ENCODE measurements around the gene NCCRP1.

Gene NCCRP1

GRCh38 chr19:39181500-39182173 is 15.1 kb upstream of the NCCRP1 start:
- no peak for DNase-seq

- no peak for DNase-seq
Measured at GRCh38 chr19:39182174-39182505, 14.6 kb upstream of the NCCRP1 start.

DNA sequence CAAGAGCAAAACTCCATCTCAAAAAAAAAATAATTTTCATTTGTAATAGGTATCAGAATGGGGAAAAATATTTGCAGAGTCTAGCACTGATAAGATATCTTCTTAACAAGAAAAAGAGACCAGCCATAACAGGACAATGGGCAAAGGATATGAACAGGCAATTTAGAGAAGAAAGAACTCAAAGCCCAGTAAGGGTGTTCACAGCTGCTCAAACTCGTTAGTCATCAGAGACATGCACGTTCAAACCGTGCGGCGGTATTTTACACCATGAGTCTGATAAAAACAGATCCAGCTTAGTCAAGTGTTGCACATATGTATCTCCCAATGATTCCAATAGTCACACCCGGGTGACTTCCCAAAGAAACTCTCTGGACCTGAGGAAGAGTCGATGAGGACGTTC is 13.7 kb upstream of the NCCRP1 start:
- no peak for DNase-seq

DNA sequence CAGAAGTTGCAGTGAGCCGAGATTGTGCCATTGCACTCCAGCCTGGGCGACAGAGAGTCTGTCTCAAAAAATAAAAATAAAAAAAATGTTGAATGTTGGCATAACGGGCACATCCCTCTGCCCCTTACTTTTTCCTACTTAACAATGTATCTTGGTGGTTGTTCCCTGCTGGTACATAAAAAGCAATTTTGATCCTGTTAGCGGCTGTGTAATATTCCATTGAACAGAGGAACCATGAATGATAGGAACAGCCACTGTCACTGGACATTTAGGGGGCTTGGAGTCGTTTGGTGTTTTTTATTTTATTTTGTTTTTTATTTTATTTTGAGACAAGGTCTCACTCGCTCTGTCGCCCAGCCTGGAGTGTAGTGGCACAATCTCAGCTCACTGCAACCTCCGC is 10.4 kb upstream of the NCCRP1 start:
- no peak for DNase-seq

GRCh38 chr19:39187552-39187943 is 9.2 kb upstream of the NCCRP1 start:
- no peak for DNase-seq

- no peak for DNase-seq
Measured at GRCh38 chr19:39188960-39189359, 7.8 kb upstream of the NCCRP1 start.

DNA sequence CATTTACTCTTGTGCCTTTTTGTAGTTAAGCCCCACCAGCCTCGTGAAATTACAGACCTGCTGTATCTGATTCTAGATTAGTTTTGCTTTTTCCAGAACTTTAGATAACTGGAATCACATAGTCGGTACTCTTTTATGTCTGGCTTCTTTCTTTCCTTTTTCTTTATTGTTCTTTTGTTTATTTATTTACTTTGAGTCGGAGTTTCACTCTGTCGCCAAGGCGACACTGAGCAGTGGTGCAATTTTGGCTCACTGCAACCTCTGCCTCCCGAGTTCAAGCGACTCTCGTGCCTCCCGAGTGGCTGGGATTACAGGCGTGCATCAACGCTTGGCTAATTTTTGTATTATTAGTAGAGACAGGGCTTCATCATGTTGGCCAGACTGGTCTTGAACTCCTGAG is 6.0 kb upstream of the NCCRP1 start:
- DNase-seq: no peak

- DNase-seq: no peak
Measured at GRCh38 chr19:39192846-39193245, 3.9 kb upstream of the NCCRP1 start.

- DNase-seq: no peak
Measured at GRCh38 chr19:39193803-39194202, 3.0 kb upstream of the NCCRP1 start.

GRCh38 chr19:39194832-39195542 is 1.8 kb upstream of the NCCRP1 start:
- DNase-seq: no peak

- DNase-seq: no peak
Measured at GRCh38 chr19:39195755-39196154, 1.0 kb upstream of the NCCRP1 start.

DNA sequence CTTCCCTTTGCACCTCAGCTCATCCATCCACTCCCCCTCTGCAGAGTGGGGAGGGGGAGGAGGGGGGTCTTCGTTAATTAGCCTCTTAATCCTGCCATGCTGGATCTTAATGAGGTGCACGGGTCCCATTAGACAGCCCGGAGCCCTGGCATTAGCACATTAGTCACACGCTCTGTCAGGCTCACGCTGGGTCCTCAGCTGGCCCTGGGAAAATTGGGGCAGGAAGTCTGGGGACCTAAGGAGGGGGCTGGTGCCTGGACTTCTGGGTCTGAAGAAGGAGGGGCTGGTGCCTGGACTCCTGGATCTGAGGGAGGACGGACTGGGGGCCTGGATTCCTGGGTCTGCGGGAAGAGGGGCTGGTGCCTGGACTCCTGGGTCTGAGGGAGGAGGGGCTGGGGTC is 444 bp upstream of the NCCRP1 start:
- no peak for DNase-seq

GRCh38 chr19:39197808-39198207 is 1.0 kb downstream of the NCCRP1 start:
- DNase-seq: no peak

- no peak for DNase-seq
Measured at GRCh38 chr19:39199025-39199424, 2.3 kb downstream of the NCCRP1 start.

DNA sequence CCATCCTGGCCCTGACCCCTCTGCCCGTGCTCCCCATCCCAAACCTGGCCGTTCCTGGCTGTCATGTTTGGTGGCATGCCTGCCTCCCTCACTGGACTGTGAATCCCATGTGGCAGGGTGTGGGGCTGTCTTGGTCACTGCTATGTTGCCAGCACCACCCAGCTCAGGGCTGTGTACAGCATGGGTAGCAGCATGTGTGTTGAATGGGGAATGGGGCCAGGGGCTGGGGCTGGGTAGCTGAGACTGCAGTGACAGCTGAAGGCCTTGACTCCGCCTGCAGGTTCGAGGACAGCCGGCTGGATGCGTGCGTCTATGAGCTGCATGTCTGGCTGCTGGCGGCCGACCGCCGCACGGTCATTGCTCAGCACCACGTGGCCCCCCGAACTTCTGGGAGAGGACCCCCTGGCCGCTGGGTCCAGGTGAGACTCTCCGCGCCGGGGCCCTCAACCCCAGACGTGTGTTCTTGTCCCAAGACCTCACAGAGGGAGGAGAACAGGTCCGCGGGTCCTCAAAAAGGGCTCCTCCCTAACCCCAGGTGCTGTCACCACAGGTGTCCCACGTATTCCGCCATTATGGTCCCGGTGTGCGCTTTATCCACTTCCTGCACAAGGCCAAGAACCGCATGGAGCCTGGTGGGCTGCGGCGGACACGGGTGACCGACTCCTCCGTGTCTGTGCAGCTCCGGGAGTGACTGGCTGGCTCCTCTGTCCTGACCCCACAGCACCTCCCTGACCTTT is 3.5 kb downstream of the NCCRP1 start:
- DNase-seq: no peak

DNA sequence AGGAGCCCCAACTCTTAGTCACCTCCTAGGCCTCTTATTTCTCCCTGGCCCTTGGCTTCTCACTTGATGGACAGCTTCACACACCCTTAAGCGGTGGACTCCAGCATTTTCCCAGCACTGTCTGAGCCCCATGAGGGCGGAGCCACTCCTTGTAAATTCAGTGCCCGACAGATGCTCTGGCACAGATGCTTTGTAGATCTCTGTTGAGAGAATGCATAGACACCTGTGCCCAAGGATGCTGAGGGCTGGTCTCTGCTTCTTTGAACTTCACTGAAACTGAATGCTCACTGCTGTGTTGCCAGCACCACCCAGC is 4.0 kb downstream of the NCCRP1 start:
- no peak for DNase-seq

DNA sequence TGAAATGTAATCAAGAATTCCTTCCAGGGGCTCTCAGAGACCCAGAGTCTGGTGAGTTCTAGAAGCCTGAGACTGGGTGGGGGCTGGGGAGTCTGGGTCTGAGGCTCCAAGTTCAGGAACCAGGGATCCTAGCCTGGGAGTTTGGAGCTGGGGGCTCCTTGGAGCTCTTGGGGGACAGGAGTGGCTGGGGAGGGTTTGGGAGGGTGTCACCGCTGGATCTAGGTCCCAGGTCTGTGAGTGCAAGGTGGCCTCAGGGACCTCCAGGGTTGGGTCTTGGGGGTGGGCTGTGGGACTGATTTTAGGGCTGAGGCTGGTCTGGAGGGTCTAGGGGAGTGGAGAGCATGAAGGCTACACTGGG is 6.2 kb downstream of the NCCRP1 start:
- DNase-seq: no peak

- DNase-seq: no peak
Measured at GRCh38 chr19:39203372-39204341, 6.9 kb downstream of the NCCRP1 start, which contains the start of gene SYCN. TSS of gene SYCN (minus strand) at chr19:39204263. CDS start at chr19:39204254, 9 bp downstream.

DNA sequence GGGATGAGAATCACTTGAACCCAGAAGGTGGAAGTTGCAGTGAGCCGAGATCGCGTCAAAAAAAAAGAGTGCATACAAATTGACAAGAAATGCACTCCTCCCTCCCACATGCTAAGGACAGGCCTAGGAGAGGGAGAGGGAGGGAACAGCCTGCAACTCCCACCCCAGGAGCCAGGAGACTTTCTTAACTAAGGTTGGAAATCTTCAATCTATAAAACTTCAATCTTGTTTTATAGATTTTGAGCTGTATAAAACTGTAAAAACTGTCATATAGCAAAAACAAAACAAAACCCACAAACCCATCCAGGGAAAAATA is 8.6 kb downstream of the NCCRP1 start:
- no peak for DNase-seq

GRCh38 chr19:39206122-39206521 is 9.4 kb downstream of the NCCRP1 start:
- DNase-seq: no peak

DNA sequence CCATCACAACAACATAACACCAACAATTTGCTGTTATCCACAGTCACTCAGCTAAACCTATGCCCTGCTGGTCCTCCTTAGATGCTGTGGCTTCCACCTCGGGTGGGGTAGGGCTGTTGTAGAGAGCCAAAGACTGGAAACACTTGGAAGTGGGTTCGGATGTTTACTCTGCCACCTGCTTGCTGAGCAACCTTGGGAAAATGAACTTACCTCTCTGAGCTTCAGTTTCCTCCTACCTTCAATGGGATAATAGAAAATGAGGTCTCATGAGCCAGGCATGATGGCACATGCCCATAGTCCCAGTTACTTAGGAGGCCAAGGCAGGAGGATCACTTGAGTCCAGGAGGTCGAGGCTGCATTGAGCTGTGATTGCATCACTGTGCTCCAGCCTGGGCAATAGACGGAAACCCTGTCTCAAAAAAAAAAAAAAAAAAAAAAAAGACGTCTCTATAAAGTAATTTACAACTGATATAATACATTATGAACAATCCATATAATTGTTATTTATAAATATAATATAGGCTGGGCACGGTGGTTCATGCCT is 10.6 kb downstream of the NCCRP1 start:
- DNase-seq: no peak

- DNase-seq: no peak
Measured at GRCh38 chr19:39208175-39208795, 11.5 kb downstream of the NCCRP1 start.

DNA sequence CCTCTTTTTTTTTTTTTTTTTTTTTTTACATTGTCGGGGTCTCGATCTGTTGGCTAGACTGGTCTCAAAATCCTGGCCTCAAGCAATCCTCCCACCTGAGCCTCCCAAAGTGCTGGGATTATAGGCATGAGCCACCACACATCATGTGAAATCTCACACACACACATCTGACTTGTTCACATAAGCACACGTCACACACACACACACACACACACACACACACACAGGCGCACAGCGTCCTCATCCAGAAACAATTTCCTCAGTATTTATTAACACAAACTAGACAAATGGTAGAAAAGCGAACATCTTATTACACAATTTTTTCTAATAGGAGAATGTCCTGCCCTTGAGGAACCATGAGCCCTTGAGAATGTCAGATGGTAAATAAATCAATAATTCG is 12.4 kb downstream of the NCCRP1 start:
- DNase-seq: no peak
